Neuronal stem cell (in vitro differentiated cells): ENCODE measurements around the gene NGFR.
A peak's percentile ranks its signal among the peaks of the same experiment; 100 is the strongest.

Source experiments
- DNase-seq: peaks from one replicate; pipeline ENCODE4 v3.0.0-alpha.2; 2013; ENCODE audit warnings: low spot score
- H2AFZ ChIP-seq: one replicate; pipeline ENCODE4 v1.6.1; 2013; ENCODE audit warnings: mild to moderate bottlenecking, low read length, inconsistent platforms
- H2AK5ac ChIP-seq: 2 replicates; pipeline ENCODE4 v1.6.1; 2013; ENCODE audit warnings: low read depth, mild to moderate bottlenecking, inconsistent platforms, low read length, moderate library complexity, mixed read lengths
- H2BK120ac ChIP-seq: 2 replicates; pipeline ENCODE4 v1.6.1; 2013; ENCODE audit warnings: low read depth, mild to moderate bottlenecking, inconsistent platforms, low read length, moderate library complexity, mixed read lengths
- H2BK12ac ChIP-seq: one replicate; pipeline ENCODE4 v1.6.1; 2013; ENCODE audit warnings: low read length, inconsistent platforms
- H2BK15ac ChIP-seq: 2 replicates; pipeline ENCODE4 v1.6.1; 2013; ENCODE audit warnings: mild to moderate bottlenecking, low read length, inconsistent platforms, mixed read lengths
- H2BK5ac ChIP-seq: one replicate; pipeline ENCODE4 v1.6.1; 2013; ENCODE audit warnings: inconsistent platforms, mild to moderate bottlenecking, low read length, moderate library complexity
- H3K14ac ChIP-seq: one replicate; pipeline ENCODE4 v1.6.1; 2013; ENCODE audit warnings: low read length, inconsistent platforms
- H3K18ac ChIP-seq: 2 replicates; pipeline ENCODE4 v1.6.1; 2013; ENCODE audit warnings: low read length, inconsistent platforms
- H3K23ac ChIP-seq: 2 replicates; pipeline ENCODE4 v1.6.1; 2013; ENCODE audit warnings: low read depth, mild to moderate bottlenecking, mixed read lengths, low read length, inconsistent platforms; ENCODE audit not compliant: poor library complexity
- H3K27ac ChIP-seq: replicated peaks from 3 replicates; pipeline ENCODE4 v1.5.1; 2013; ENCODE audit warnings: low read length, inconsistent platforms
- H3K27me3 ChIP-seq, 3 experiments: 2 replicates each; pipeline ENCODE4 v1.6.1; 2013; ENCODE audit warnings: low read length in 3 of 3, mild to moderate bottlenecking in 2 of 3, inconsistent platforms in 1 of 3, low read depth in 1 of 3, mixed read lengths in 1 of 3, moderate library complexity in 1 of 3; ENCODE audit not compliant: control insufficient read depth in 3 of 3, insufficient read depth in 3 of 3
- H3K36me3 ChIP-seq, 2 donors: replicated peaks in 1 of 2; 2 replicates each; pipeline ENCODE4 v1.6.1; 2013; ENCODE audit warnings: low read length in 2 of 2; ENCODE audit not compliant: control insufficient read depth in 2 of 2, insufficient read depth in 2 of 2
- H3K4ac ChIP-seq: 2 replicates; pipeline ENCODE4 v1.6.1; 2013; ENCODE audit warnings: inconsistent platforms, mild to moderate bottlenecking, low read length, moderate library complexity
- H3K4me1 ChIP-seq, 2 donors: 1 replicate in 1 of 2; 2 replicates in 1 of 2; pipeline ENCODE4 v1.6.1; 2013; ENCODE audit warnings: low read length in 2 of 2, low read depth in 1 of 2; ENCODE audit not compliant: control insufficient read depth in 2 of 2, insufficient read depth in 1 of 2
- H3K4me2 ChIP-seq: one replicate; pipeline ENCODE4 v1.6.1; 2013; ENCODE audit warnings: mild to moderate bottlenecking, low read length, inconsistent platforms; ENCODE audit not compliant: insufficient read depth, poor library complexity, severe bottlenecking
- H3K4me3 ChIP-seq, 2 donors: 2 replicates each; pipeline ENCODE4 v1.5.1; 2013; ENCODE audit warnings: low read length in 2 of 2, mild to moderate bottlenecking in 2 of 2, inconsistent platforms in 1 of 2, moderate library complexity in 1 of 2
- H3K79me1 ChIP-seq: one replicate; pipeline ENCODE4 v1.6.1; 2013; ENCODE audit warnings: low read depth, mild to moderate bottlenecking, inconsistent platforms, low read length, moderate library complexity
- H3K9ac ChIP-seq: one replicate; pipeline ENCODE4 v1.6.1; 2013; ENCODE audit warnings: mild to moderate bottlenecking, low read depth, low read length, inconsistent platforms; ENCODE audit not compliant: poor library complexity
- H3K9me3 ChIP-seq, 2 donors: replicated peaks in 1 of 2; 2 replicates each; pipeline versions ENCODE3 to v1.6.1; 2013; ENCODE audit warnings: low read length in 2 of 2, mild to moderate bottlenecking in 2 of 2, inconsistent platforms in 1 of 2, low read depth in 1 of 2, mixed read lengths in 1 of 2, moderate library complexity in 1 of 2; ENCODE audit not compliant: control insufficient read depth in 2 of 2, insufficient read depth in 1 of 2
- H4K8ac ChIP-seq: one replicate; pipeline ENCODE4 v1.6.1; 2013; ENCODE audit warnings: low read depth, mild to moderate bottlenecking, inconsistent platforms, low read length, moderate library complexity
- H4K91ac ChIP-seq: one replicate; pipeline ENCODE4 v1.6.1; 2013; ENCODE audit warnings: low read length, low read depth, mild to moderate bottlenecking, inconsistent platforms; ENCODE audit not compliant: poor library complexity
- WGBS, 2 donors: extraction: QIAGEN DNeasy Blood & Tissue Kit; methylation state at CpG; one replicate each; pipeline ENCODE4 v1.1.7; 2013; ENCODE audit warnings: missing lambda C conversion rate in 2 of 2, mixed read lengths in 1 of 2; ENCODE audit not compliant: insufficient read length in 2 of 2, insufficient replicate concordance in 1 of 2; ENCODE audit errors: extremely low coverage in 2 of 2; 5-methylcytosine and 5-hydroxymethylcytosine counted together

Gene NGFR

DNA sequence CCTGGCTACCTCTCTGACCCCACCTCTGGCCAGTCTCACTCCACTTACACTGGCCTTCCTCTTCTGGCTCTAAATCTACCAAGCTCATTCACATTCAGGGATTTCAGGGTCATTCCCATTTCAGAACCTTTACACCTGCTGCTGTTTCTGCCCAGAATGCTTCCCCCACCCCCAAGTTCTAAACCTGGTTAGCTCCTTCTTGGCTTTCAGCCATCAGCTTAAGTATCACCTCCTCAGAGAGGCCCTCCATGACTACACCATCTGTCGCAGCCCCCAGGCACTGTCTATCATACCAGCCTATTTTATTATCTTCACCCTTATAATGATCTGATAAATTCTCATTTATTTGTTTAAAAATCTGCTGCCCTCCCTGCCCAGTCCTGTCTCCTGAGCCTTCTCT, 23.3 kb upstream of the NGFR start:
- WGBS, 2 donors = no CpG with 5 or more reads among the region's 1 CpG
- no peak overlapping the region for H2BK120ac ChIP-seq
- H3K23ac ChIP-seq = no peak overlapping the region
- peaks cover 0 to 85% (median 11%) of the 10 kb centered on the region in 3 experiments for H3K27me3 ChIP-seq
- no peaks in the 10 kb centered on the region for H3K9me3 ChIP-seq
- H2AK5ac ChIP-seq = no peak overlapping the region
- H4K91ac ChIP-seq = no peak overlapping the region
- H2BK5ac ChIP-seq = no peak overlapping the region
- no peak overlapping the region for H4K8ac ChIP-seq
- H3K4me2 ChIP-seq = no peak overlapping the region
- no peak overlapping the region for H2BK12ac ChIP-seq
- no peak overlapping the region for H3K14ac ChIP-seq
- no peak overlapping the region for H3K9ac ChIP-seq
- peaks cover 15 to 23% of the 10 kb centered on the region in 2 donors for H3K4me1 ChIP-seq
- H3K27ac ChIP-seq = no peak overlapping the region
- no peak overlapping the region for H3K18ac ChIP-seq
- H3K4ac ChIP-seq = no peak overlapping the region
- DNase-seq = no peak
- no peak overlapping the region for H2BK15ac ChIP-seq
- H3K79me1 ChIP-seq = no peaks in the 10 kb centered on the region
- H2AFZ ChIP-seq = no peak overlapping the region
- H3K36me3 ChIP-seq = no peaks in the 10 kb centered on the region
- no peak overlapping the region for H3K4me3 ChIP-seq

DNA sequence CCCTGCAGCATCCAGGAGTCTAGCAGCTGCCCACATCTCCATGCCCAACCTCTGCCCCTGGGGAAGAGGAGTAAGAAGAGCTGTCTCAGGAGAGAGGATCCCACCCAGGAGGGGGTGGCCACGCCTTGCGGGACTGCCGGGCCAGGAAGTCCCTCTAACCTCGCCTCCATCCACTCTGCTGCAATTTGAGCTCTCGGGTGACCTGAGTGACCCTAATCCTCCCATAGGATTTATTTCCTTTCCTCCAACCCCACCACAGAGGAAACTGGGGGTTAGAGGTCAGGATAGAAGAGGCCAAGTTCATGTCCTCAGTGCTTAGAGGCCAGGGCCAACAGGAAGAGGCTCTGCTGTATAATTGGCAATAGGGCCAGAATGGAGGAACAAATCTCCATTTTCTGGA, 22.6 kb upstream of the NGFR start:
- Histone ChIP-seq H3K27me3 (peaks cover 0 to 83% (median 8%) of the 10 kb centered on the region in 3 experiments), H4K8ac (no peak overlapping the region), H3K23ac (no peak overlapping the region), H3K4me3 (no peak overlapping the region), H2BK15ac (no peak overlapping the region), H2AK5ac (no peak overlapping the region), H2BK120ac (no peak overlapping the region), H4K91ac (no peak overlapping the region), H3K79me1 (no peaks in the 10 kb centered on the region), H3K4me2 (no peak overlapping the region), H2AFZ (no peak overlapping the region), H3K9ac (peak overlapping the region; percentile 45), H3K36me3 (no peaks in the 10 kb centered on the region), H3K9me3 (no peaks in the 10 kb centered on the region), H3K18ac (peak overlapping the region; percentile 13), H3K4me1 (peaks cover 15 to 23% of the 10 kb centered on the region in 2 donors), H3K14ac (no peak overlapping the region), H3K4ac (no peak overlapping the region), H2BK12ac (no peak overlapping the region), H2BK5ac (no peak overlapping the region), H3K27ac (no peak overlapping the region)
- DNase-seq = no peak
- WGBS, 2 donors = no CpG with 5 or more reads among the region's 5 CpGs

DNA sequence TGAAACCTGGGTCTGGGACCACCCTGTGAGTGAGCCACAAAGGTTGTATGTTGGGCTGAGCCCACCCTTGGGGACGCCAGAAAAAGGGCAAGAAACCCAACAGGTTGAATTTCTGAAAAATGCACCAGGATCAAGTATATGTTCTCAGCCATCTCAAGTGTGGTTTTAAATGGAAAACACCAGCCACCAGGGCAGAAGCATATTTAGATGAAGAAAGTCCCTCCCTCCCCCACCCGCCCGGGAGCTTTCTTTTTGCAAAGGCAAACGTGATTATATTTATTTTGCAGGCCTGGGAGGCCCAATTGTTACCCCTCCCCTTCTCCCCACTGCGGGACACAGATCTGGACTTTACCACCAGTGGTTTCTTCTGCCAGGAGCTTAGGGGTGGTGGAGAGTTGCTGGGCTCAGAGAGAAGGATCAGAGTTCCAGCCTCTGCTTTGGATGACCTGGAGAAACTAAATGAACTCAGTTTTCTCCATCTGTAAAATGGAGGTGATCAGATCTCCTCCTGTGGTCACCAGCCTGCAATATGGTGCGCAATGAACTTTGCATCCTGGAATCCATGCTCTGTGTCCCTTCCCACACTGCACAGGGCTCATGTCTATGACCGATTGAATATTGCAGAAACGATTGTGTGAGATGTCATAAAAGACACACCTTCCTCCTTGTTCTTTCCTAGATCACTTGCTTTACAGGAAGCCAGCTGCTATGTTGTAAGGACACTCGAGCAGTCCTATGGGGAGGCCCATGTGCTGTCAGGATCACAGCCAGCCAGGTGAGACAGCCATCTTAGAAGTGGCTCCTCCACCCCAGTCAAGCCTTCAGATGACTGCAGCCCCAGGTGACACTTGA, 21.0 kb upstream of the NGFR start:
- H3K23ac ChIP-seq = no peak overlapping the region
- H2BK120ac ChIP-seq = no peak overlapping the region

DNA sequence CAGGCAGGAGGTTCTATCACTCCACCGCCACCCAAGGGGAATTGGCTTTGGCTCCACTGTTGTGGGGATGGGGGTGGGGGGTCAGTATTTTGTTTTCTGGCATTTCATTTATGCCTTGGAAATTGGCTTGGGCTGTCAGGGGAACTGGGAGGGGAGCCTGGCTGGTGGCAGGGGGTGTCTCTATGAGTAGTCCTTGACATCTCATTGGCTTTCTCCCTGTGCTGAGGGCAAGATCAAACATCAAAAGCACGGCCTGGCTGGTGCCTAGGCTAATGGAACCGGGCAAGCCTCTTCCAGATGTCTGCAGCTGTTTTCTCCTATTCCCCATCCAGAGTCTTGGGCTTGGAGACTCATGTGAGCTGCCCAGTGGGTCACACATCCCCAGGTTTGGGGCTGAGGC, 17.4 kb upstream of the NGFR start:
- Histone ChIP-seq H3K36me3 (no peaks in the 10 kb centered on the region), H2AK5ac (no peak overlapping the region), H2BK12ac (no peak overlapping the region), H4K8ac (no peak overlapping the region), H3K4ac (no peak overlapping the region), H3K9me3 (no peaks in the 10 kb centered on the region), H3K18ac (no peak overlapping the region), H4K91ac (no peak overlapping the region), H2BK15ac (no peak overlapping the region), H3K27ac (no peak overlapping the region), H3K9ac (no peak overlapping the region), H3K4me2 (no peak overlapping the region), H3K4me3 (no peak overlapping the region), H3K23ac (no peak overlapping the region), H2BK5ac (no peak overlapping the region), H3K79me1 (no peaks in the 10 kb centered on the region), H3K14ac (no peak overlapping the region), H3K27me3 (peaks cover 0 to 79% (median 0%) of the 10 kb centered on the region in 3 experiments), H2BK120ac (no peak overlapping the region), H2AFZ (no peak overlapping the region), H3K4me1 (peaks cover 3 to 8% of the 10 kb centered on the region in 2 donors)
- no CpG with 5 or more reads among the region's 3 CpGs for WGBS, 2 donors
- no peak for DNase-seq

More for the DNA sequence above, 21.0 kb upstream of the NGFR start:
- H4K91ac ChIP-seq = no peak overlapping the region
- no peak overlapping the region for H3K4ac ChIP-seq
- no peak overlapping the region for H2BK15ac ChIP-seq
- no peaks in the 10 kb centered on the region for H3K9me3 ChIP-seq
- no CpG with 5 or more reads among the region's 9 CpGs for WGBS, 2 donors
- H3K9ac ChIP-seq = no peak overlapping the region
- H3K18ac ChIP-seq = no peak overlapping the region
- no peak overlapping the region for H4K8ac ChIP-seq
- H3K4me3 ChIP-seq = no peak overlapping the region
- H3K4me2 ChIP-seq = no peak overlapping the region
- no peak for DNase-seq
- H3K27me3 ChIP-seq = peaks cover 0 to 83% (median 6%) of the 10 kb centered on the region in 3 experiments
- H3K14ac ChIP-seq = no peak overlapping the region
- H3K36me3 ChIP-seq = no peaks in the 10 kb centered on the region
- H3K79me1 ChIP-seq = no peaks in the 10 kb centered on the region
- H2BK5ac ChIP-seq = no peak overlapping the region
- peaks cover 15 to 23% of the 10 kb centered on the region in 2 donors for H3K4me1 ChIP-seq
- H2BK12ac ChIP-seq = no peak overlapping the region
- H3K27ac ChIP-seq = no peak overlapping the region
- H2AK5ac ChIP-seq = no peak overlapping the region
- no peak overlapping the region for H2AFZ ChIP-seq
